GM19395 (cell line): ENCODE results near the gene CABP5.
"Not testable (repeated sequence)": the region's sequence is repeated elsewhere in the genome, so short reads cannot be mapped to it uniquely, and the experiment has no call there.

Source experiments
- ATAC-seq: cut with Tn5 transposase; IDR thresholded peaks from one replicate; pipeline ENCODE4 v1.9.1; 2021; ENCODE audit warnings: mild to moderate bottlenecking, moderate library complexity; ENCODE audit not compliant: unreplicated experiment

CABP5 gene

DNA sequence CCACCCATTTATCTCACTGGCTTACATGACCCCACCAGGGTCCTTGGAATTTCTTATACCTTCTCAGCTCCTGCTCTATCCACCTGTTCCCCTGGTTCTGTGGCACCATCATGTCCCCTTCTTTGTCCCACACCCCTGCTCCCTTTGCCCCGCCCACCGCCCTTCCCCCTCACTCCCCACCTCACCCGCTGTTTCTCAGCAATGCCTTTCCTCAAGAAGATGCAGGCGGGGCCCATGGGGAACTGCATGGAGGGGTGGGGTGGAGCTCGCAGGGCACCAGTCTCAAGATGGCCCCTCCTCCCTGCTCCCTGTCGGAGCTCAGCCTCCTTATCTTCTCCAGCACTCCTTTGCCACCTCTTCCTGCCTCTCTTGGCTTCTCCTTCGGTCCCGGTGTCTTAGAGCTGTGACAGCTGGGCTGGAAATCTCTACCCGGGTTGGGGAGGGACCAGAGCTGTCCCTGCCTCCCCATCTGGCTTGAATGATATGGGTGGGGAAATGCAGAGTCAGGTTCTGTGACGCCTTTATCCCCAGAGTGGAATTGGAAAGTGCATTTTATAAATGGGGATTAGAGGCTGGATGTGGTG lies at the start of gene CABP5:
TSS of gene CABP5 (minus strand) at position 405 of the 584 bp plus-strand sequence. CDS start at position 248, 157 bp downstream.
- ATAC-seq = no peak

GRCh38 chr19:48091111-48091718 lies 47.3 kb upstream of the CABP5 start:
- ATAC-seq = not testable (repeated sequence)

DNA sequence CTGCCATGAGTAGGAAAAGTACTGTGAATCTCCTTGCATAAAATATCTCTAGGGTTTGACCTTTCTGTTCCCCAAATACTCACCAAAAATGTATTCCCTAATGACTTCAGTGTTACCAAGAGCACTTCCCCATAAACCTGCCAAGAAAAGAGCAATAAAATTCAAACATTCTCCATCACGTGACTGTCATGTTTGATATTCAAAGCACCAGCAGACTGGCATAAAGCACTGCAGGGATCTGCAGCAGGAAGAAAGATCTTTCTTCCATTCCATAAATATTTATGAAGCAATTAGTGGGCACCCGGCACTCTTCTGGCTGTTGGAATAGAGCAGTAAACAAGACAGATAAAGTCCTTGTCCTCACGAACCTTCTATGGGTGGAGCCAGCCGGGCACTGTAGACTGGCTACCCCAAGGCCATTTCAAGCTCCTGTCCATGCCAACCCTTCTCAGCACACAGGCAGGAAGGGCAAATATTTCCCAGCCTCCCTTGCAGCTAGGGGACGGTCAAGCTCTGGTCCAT lies 46.5 kb upstream of the CABP5 start:
- no peak for ATAC-seq

- ATAC-seq = not testable (repeated sequence)
These were observed 45.1 kb upstream of the CABP5 start for GRCh38 chr19:48088991-48089390.

GRCh38 chr19:48085904-48086864 lies 42.3 kb upstream of the CABP5 start:
- ATAC-seq = no peak

DNA sequence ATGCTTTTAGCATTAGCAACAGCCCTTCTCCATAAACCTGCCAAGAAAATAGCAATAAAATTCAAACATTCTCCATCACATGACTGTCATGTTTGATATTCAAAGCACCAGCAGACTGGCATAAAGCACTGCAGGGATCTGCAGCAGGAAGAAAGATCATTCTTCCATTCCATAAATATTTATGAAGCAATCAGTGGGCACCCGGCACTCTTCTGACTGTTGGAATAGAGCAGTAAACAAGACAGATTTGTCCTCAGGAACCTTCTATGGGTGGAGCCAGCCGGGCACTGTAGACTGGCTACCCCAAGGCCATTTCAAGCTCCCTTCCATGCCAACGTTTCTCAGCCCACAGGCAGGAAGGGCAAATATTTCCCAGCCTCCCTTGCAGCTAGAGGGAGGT lies 41.2 kb upstream of the CABP5 start:
- no peak for ATAC-seq

- ATAC-seq = no peak
These were observed 37.2 kb upstream of the CABP5 start for GRCh38 chr19:48081106-48081505.

GRCh38 chr19:48070177-48070769 lies 26.4 kb upstream of the CABP5 start:
- not testable (repeated sequence) for ATAC-seq

GRCh38 chr19:48069435-48069834 lies 25.6 kb upstream of the CABP5 start:
- no peak for ATAC-seq

DNA sequence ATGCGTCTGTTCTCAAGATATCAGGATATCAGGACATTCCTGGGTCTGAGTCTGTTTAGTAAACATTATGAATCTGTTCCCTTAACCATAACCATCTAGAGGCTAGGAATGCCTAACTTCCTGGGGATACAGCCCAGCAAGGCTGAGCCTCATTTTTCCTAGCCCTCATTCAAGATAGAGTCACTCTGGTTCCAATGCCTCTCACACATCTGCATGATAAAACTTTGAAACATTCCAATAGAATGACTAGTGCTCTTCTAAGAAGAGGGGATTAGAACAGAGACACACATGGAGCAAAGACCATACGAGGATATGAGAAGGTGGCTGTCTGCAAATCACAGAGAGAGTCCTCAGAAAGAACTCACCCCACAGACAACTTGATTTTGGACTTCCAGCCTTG lies 20.6 kb upstream of the CABP5 start:
- no peak for ATAC-seq

- no peak for ATAC-seq
These were observed 17.8 kb upstream of the CABP5 start for GRCh38 chr19:48061401-48062344.

GRCh38 chr19:48060381-48060780 lies 16.5 kb upstream of the CABP5 start:
- no peak for ATAC-seq

- no peak for ATAC-seq
These were observed 15.5 kb upstream of the CABP5 start for GRCh38 chr19:48059331-48059730.

DNA sequence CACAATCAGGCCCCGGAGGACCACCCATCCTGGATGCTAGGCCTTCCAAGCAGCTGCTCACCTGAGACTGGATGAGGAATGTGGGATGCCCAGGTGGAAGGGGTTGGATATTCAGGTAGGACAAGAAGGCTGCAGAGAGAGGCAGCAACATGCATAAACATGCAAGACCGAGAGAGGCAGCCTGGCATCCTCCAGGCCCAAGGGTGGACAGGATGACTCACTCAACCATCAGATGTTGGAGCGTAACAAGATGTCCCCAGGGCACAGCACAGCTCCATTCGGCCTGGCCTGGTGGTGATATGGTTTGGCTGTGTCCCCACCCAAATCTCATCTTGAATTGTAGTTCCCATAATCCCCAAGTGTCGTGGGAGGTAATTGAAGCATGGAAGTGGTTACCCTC lies 10.0 kb upstream of the CABP5 start:
- no peak for ATAC-seq

GRCh38 chr19:48053076-48053475 lies 9.2 kb upstream of the CABP5 start:
- ATAC-seq = no peak

GRCh38 chr19:48051335-48052033 lies 7.6 kb upstream of the CABP5 start:
- no peak for ATAC-seq

- ATAC-seq = no peak
These were observed 682 bp upstream of the CABP5 start for GRCh38 chr19:48044561-48044960.

DNA sequence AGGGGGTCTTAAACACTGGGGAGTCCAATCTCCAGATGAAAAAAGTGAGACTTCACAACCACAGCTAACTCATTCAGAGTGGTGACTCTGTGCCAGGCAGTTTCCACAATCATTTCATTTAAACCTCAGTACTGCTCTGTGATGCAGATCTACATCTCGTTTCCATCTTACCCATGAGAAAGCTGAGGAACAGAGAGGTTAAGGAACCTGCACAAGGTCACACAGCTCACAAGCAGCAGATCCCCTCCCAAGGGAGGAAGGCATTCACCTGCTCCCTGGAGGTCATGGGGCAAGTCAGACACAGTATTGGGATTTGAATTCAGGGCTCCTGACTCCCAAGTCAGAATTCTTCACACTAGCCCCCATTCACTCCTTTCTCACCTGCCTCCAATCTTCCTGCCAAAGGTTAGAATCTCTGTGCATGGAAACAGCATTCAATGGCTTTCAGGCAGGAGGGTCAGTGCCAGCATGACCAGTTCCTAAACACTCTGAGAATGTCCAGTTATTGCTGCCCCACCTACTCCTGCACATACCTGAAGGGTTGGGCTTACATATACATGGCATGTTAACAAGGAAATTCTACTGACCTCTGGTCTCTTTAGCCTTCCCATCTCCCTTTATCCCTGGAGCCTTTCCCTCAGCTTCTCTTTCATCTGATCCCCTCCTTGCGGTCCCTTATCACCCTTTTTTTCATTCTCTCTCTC lies 1.9 kb downstream of the CABP5 start:
- no peak for ATAC-seq

- ATAC-seq = no peak
These were observed 7.1 kb downstream of the CABP5 start for GRCh38 chr19:48036765-48037164.
